Measurements from ENCODE around the gene TAF3.
"Not testable (repeated sequence)": the region's sequence is repeated elsewhere in the genome, so short reads cannot be mapped to it uniquely, and the experiment has no call there.

The TAF3 gene, protein sequence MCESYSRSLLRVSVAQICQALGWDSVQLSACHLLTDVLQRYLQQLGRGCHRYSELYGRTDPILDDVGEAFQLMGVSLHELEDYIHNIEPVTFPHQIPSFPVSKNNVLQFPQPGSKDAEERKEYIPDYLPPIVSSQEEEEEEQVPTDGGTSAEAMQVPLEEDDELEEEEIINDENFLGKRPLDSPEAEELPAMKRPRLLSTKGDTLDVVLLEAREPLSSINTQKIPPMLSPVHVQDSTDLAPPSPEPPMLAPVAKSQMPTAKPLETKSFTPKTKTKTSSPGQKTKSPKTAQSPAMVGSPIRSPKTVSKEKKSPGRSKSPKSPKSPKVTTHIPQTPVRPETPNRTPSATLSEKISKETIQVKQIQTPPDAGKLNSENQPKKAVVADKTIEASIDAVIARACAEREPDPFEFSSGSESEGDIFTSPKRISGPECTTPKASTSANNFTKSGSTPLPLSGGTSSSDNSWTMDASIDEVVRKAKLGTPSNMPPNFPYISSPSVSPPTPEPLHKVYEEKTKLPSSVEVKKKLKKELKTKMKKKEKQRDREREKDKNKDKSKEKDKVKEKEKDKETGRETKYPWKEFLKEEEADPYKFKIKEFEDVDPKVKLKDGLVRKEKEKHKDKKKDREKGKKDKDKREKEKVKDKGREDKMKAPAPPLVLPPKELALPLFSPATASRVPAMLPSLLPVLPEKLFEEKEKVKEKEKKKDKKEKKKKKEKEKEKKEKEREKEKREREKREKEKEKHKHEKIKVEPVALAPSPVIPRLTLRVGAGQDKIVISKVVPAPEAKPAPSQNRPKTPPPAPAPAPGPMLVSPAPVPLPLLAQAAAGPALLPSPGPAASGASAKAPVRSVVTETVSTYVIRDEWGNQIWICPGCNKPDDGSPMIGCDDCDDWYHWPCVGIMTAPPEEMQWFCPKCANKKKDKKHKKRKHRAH

DNA sequence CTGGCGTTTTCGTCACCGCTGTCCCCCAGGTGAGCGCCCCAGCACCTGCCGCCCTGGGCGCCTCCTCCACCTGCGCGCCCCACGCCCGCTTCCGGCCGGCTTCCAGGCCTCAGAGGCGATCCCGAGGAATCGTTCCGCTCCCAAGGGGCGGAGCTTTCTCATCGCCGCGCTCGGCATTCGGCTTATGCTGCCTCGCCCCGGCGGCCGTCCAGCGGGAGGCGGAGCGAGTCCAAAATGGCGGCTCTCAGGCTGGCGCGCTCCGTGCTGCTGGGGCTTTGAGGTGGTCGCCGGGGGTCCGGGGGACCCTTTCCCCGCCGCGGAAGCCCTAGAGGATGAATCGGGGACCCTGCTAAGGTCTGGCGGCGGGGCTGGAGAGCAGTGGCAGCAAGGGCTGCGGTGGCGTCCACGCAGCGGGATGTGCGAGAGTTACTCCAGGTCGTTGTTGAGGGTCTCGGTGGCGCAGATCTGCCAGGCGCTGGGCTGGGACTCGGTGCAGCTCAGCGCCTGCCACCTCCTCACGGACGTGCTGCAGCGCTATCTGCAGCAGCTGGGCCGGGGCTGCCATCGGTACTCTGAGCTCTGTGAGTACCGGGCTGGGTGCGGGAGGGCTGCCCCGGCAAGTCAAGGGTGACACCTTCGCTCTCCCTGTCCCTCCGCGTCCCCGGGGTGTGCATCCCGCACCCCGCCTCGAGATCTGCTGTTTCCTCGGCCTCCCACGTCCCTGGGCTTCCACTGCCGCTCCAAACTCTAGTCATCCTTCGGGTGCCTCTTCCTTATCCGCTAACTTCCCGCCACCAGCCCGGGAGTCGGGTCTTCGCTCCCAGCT, at the start of gene TAF3:
Gene TAF3, plus strand, starts transcription at position 211 of the 826 bp plus-strand sequence. Its CDS starts 205 bp downstream, at position 416.
- DNase-seq: peak; percentile 55 to 65

DNA sequence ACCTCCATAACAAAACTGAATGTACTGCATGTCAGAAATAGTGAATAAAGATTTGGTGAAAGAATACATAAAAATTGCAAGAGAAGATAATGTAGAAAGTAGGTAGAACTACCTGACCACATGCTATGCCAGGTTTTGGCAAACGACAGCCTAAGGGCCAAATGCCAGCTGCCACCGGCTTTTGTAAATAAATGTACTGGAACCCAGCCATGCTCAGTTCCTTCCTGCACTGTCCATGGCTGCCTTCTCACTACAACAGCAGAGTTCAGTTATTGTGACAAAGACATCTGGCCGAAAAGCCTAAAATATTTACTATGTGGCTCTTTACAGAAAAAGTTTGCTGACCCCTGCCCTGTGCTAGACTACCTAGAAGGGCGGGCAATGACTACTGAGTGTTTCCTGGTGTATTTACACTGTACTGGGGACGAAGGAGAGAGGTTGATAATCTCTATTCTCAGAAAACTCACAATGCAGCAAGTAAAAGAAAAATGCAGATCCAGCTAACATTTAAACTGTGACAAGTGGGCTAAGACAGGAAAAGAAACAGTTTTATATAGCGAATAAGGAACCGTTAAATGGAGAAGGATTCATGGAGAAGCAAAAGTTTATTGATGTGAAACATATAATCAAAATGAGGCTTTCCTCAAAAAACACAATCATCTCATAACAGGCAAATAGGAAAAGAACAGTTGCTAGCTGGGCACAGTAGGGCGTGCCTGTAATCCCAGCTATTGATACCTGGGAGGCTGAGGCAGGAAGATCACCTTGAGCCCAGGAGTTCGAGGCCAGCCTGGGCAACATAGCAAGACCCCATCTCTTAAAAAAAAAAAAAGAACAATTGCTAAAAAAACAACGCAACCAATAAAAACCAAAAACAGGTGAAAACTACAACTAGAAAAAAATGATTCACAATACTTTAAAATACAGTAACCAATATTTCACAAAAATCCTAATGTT, 44.2 kb upstream of the TAF3 start:
- no peak for DNase-seq

DNA sequence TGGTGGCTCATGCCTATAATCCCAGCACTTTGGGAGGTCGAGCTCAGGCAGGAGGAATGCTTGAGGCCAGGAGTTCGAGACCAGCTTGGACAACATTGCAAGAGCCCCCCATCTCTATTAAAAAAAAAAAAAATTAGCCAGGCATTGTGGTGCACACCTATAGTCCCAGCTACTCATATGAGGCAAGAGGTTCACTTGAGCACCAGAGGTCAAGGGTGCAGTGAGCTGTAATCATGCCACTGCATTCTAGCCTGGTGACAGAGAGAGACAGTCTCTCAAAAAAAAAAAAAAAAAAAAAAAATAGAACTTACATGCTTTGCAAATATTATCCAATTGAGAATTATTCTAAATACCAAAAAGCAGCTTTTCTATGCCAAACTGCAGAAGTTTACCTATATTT, 41.5 kb upstream of the TAF3 start:
- DNase-seq: no peak

DNA sequence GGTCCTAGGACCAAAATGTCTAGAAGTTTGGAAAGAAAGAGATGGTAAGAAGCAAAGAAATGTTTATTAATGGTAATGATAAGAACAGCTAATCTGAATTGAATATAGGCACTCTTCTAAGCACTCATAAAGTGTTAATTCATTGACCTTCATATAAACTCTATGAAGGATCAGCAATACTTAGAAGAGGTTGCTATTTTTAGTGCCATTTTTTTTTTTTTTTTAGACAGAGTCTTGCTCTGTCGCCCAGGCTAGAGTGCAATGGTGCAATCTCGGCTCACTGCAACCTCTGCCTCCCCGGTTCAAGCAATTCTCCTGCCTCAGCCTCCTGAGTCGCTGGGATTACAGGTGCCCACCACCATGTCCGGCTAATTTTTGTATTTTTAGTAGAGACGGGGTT, 36.1 kb upstream of the TAF3 start:
- DNase-seq: not testable (repeated sequence)

DNA sequence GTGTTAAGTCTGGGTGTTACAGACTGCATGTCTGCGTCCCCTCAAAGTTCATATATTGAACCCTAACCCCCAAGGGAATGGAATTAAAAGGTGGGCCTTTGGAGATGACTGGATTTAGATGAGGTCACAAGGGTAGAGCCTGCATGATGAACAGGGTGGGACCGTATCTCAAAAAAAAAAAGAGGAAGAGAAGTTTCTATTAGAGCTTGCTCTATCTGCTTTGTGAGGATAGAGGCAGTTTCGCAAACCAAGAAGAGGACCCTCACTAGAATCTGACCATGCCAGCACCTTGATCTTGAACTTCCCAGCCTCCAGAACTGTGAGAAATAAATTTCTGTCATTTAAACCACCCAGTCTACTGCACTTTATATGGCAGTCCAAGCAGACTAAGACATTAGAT, 31.9 kb upstream of the TAF3 start:
- DNase-seq: no peak

DNA sequence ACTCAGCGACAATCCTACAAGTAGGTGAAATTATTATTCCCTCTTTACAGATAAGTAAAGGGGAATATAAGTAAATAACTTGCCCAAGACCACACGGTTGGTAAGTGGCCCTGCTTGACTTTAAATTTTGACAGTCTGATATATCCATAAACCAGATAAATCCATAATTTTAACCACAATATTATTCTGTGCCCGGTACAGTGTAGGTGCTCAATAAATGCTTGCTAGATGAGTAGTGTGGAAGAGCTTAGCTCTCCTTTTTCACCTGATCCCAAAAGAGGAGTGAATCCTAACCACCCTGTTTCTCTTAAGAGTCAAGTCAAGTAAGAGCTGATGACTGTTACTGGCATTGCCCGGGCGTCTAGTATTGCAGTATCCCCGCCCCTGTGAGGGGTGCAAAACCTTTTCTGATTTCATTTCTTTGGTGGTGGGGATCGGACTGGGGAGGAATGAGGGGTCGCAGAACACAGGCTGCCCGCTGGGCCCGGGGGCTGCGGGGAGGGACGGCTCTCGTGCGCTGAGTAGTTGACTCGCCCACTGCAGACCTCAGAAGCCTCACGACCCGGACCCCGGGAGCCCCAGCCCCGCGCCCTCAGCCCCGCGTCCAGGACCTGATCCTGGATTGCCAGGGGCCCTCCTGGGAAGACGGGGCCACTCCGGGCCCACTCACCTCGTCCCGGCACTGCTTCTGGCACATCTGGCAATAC, 31.0 kb upstream of the TAF3 start:
- DNase-seq: no peak

DNA sequence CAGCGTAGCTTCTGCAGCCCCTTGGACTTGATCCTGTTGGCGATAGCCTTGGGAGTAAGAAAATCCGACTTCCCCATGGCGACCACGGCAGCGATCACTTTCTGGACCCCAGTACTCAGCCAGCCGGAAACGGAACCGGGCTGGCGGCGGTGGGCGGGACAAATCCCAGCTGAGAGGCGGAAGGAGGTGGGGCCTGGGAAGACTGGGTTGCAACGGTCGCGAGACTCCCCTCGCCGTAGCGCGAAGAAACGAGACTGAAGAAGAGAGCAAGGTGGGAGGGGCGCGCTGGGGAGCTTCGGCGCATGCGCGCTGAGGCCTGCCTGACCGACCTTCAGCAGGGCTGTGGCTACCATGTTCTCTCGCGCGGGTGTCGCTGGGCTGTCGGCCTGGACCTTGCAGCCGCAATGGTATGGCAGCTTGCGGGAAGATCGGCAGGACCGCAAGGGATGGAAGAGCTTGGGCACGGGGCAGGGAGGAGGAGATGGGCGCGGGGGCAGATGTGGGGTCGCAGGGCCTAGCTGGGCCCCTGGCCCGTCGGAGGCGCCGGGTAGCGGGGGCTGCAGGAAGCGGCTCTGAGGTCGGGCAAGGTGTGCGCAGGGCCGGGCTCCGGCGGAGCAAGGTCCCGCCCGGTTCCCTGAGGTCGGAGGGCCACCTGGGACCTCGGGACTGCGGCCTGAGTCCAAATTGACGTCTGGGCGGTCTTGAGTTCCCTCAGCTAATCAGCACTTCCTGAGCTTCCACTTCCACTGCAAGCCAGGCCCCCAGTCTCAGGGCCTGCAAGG, 30.3 kb upstream of the TAF3 start, which contains the start of the genes ATP5F1C and KIN:
Gene ATP5F1C, plus strand, starts transcription at position 321 of the 782 bp plus-strand sequence. Its CDS starts 31 bp downstream, at position 352.
Gene KIN, minus strand, starts transcription at position 137 of the 782 bp plus-strand sequence. Its CDS starts 60 bp downstream, at position 77.
- DNase-seq: peak; percentile 58 to 80

DNA sequence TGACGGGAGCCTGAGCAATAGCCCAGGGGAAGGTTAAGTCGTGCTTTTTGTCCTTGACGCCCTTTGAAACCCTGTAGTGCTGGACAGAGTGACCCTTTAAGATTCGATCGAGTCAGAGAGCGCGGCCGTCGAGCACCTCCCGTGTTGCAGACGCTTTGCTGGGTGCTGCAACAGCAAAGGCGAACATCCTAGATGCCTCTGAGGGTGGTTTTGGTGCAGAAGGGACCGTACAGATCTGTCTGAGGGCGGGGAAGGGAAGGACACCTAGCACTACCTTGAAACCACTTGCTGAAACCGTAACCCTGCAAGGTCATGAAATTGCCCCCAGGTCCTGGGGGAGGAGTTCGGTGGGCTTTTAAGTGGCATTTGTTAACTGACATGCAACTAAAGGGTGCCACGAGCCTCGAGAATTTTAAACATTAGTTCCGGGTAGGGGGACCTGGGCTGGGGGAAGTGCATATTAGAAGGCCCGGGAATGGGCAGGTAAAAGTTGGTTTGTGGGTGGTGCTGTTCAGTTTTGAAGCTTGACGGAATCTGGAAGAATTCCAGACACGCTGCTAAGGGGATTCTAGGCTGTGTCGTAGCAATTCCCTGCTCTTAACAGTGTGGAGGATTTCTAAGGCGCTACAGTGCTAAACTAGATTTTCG, 29.5 kb upstream of the TAF3 start:
- no peak for DNase-seq

DNA sequence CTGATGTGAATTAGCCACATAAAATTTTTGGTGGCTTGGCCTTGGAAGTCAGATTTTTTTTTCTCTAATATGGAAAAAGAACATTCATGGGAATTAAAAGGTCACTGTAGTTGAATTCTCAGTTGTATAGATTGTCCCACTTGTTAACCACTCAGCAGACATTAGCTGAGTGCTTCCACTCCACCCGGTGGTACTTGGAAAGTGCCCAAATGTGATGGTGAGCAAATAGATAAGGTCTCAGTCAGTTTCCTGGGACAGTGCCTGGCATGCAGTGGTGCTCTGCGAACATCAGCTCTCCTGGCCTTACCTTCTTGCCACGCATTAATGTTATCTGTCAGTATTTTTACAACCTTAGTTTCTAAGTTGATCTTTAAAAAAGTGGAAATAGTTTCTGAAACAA, 28.9 kb upstream of the TAF3 start:
- no peak for DNase-seq

DNA sequence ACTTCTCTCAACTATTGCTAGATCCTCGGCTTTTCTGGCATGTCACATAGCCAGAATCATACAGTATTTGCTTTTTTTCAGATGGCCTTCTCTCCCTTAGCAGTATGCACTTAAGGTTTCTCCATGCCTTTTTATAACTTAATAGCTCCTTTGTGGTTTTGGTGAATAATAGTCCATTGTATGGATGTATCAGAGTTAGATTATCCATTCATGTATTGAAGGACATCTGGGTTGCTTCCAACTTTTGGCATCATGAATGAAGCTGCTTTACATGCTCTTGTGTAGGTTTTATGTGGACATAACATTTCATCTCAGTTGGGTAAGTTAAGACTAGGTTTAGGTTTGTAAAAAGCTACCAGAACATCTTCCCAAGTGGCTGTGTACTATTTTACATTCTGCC, 25.8 kb upstream of the TAF3 start:
- no peak for DNase-seq

DNA sequence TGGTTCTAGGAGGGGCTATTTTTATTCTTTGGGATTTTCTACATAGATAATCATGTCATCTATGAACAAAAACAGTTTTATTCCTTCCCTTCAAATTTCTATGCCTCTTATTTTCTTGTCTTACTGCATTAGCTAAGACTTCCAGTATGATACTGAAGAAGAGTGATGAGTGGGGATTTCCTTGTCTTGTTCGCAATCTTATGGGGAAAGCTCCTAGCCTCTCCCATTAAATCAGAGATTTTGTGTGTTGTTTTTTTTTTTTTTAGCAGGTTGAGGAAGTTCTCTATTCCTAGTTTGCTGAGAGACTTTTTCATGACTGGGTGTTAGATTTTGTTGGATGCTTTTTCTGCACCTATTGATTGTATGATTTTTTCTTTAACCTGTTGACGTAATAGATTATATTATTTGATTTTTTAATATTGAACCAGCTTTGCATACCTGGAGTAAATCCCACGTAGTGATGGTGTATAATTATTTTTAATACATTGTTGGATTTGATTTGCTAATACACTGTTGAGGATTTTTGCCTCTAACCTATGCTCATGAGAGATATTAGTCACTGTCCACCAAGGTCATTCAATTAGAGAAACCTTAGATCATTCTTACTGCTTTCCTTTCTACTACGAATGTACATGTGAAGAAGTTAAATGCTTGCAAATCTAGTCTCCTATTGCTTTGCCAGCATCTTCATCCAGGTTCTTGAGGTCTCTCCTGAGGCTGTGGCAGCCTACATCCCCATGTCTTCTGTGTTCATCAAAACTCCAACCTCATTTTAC, 23.9 kb upstream of the TAF3 start:
- DNase-seq: no peak

DNA sequence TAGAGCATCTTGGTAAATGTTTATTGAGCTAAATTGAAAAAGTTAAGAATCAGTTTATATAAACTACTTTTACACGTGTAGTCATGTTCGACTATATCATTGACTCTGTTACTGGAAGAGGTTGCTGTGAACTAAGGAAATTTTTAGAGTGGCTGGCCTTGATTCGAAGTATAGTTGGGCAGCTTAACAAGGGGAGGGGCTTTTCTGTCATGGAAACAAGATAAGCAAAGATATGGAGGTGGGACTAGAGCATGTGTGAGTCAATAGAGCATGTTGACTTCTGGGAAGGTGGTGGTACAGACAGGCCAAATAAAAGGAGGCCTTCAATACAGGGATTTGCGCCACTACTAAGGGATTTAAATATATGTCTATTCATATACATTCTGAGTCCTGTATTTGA, 22.7 kb upstream of the TAF3 start:
- DNase-seq: no peak

DNA sequence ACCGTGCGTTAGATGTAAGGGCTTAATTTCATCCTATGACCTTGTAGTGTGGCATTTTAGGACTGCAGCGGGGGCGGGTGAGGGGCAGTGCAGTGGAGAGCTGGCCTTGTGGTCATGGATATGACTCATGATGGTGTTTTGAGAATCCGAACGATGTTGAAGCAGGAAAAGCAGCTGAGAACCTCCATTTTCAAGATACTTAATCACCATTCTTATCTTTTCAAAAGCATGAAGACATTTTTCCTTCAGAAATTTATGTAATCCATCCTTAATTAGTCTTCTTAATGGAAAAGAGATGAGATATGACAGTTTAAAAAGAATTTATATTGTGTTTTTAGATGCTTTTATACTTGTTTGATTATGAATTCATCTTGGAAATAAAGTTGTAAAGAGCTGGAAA, 20.7 kb upstream of the TAF3 start:
- DNase-seq: no peak

DNA sequence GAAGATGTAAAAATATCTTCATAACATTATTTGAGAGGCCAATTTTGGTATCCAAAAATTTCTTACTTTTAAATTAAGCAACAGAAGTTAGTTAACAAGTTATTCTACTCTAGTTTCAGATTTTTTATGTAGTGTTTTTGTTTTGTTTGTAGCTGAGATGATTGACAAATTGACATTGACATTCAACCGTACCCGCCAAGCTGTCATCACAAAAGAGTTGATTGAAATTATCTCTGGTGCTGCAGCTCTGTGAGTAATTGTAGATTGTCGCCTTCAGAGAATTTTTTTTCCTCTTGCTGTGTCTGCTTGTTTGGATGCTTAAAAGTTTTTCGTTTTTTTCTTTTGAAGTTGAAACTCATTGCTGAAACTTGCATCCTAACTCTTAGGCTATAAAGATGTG, 15.7 kb upstream of the TAF3 start:
- DNase-seq: no peak

DNA sequence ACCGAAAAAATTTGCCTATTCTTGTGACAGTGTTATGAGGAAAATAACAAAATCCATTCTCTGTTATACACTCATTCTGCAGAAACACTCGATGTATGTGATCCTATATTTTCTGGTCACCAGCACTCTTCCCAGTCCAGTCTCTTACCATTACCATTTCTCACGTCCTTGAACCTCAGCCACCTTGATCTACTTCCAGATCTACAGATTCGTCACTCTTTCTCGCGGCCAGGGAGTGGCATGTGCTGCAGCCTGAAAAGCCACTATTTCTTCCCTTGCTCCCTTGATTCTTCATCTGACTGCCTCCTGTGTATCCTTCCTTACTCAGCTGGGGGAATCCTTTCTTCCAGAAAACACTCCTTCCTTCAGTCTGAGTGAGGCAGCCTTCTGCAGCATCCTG, 14.1 kb upstream of the TAF3 start:
- no peak for DNase-seq

DNA sequence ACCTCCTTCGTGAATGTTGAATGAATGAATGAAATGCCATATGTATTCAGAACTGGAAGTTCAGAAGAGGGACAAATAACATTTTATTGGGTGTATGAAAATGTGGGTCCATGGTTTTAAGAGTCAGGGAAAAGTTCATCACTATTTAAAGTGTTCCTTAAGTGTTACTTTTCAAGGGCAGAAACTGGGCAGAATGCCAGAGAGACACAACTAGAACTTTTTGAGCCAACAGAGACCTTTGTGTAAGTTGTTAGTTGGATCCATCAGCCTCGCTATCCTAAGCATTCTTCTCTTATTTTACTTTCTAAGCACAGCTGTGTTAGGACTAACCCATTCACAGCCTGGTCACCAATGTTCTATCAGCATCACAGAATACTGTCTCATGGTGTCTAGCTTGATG, 13.6 kb upstream of the TAF3 start:
- no peak for DNase-seq

DNA sequence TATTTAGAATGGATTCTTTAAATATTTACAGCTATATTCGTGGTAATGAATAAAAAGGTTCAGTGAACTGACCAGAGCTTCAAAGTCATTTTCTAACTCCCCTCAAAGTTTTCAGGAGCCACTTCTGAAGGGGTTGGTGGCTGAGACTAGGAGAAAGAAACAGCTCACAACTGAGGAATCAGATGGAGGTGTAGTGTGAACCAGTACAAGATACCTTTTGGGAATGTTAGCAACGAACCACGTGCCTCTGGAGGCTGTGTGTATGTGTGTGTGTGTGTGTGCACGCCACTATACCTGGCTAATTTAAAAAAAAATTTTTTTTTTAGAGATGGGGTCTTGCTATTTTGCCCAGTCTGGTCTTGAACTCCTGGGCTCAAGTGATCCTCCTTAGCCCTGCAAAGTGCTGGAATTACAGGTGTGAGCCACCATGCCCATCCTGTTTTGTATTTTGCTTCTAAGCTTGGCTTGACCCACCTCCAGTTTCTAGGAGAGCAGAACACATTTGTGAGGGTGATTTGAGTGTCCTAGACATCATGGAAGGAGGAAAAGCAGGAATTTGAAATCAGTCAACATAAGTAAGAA, 9.5 kb upstream of the TAF3 start:
- DNase-seq: no peak

DNA sequence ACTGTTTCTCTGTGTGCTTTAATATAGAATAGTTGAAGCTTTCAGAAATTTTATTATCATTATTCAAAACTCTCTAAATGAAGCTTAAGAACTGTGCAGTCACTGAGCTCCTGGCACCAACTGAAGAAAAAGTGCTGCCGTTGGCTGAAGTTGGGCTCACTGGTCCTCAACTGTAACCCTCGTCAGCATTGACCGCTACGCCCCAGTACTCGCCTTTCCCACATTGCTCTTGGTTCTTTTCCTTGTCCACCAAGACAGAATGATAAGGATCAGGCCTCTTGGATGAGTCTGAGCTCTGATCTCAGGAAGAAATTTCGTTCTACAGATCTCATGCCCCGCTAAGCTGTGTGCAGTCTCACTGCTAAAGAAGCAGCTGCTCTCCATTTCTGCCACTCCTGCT, 7.9 kb upstream of the TAF3 start:
- DNase-seq: no peak

All from NCI-H1930 (cell line).